ENCODE results near the gene D2HGDH.

Gene D2HGDH

DNA sequence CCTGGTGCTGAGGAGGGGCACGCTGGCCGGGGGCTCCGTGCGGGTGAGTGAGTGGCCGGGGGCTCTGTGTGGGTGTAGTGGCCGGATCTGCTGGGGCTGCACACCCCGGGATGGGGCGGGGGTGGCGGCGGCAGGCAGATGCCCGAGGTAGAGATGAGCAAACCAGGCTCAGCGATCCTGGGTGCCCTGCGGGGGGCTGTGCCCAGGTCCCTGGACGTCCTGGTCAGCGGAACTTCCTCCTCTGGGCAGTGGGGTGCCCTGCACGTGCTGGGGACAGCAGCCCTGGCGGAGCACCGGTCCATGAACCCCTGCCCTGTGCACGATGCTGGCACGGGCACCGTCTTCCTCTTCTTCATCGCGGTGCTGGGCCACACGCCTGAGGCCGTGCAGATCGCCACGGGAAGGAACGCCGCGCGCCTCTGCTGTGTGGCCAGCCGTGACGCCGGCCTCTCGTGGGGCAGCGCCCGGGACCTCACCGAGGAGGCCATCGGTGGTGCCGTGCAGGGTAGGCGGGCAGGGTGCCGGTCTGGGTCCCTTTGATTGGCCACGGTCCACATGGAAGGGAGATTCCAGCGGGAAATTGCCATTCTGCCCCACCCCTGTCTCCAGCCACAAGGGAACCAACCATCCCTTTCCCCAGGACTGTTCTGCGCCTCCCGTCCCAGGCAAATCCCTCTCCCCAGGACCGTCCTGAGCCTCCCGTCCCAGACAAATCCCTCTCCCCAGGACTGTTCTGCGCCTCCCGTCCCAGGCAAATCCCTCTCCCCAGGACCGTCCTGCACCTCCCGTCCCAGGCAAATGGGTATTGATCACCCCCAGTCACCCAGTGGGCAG is 80.4 kb downstream of the D2HGDH start:
- TF ChIP-seq, protein P1, sequence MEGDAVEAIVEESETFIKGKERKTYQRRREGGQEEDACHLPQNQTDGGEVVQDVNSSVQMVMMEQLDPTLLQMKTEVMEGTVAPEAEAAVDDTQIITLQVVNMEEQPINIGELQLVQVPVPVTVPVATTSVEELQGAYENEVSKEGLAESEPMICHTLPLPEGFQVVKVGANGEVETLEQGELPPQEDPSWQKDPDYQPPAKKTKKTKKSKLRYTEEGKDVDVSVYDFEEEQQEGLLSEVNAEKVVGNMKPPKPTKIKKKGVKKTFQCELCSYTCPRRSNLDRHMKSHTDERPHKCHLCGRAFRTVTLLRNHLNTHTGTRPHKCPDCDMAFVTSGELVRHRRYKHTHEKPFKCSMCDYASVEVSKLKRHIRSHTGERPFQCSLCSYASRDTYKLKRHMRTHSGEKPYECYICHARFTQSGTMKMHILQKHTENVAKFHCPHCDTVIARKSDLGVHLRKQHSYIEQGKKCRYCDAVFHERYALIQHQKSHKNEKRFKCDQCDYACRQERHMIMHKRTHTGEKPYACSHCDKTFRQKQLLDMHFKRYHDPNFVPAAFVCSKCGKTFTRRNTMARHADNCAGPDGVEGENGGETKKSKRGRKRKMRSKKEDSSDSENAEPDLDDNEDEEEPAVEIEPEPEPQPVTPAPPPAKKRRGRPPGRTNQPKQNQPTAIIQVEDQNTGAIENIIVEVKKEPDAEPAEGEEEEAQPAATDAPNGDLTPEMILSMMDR (IDR thresholded peaks at IDR 0.05): no peak

DNA sequence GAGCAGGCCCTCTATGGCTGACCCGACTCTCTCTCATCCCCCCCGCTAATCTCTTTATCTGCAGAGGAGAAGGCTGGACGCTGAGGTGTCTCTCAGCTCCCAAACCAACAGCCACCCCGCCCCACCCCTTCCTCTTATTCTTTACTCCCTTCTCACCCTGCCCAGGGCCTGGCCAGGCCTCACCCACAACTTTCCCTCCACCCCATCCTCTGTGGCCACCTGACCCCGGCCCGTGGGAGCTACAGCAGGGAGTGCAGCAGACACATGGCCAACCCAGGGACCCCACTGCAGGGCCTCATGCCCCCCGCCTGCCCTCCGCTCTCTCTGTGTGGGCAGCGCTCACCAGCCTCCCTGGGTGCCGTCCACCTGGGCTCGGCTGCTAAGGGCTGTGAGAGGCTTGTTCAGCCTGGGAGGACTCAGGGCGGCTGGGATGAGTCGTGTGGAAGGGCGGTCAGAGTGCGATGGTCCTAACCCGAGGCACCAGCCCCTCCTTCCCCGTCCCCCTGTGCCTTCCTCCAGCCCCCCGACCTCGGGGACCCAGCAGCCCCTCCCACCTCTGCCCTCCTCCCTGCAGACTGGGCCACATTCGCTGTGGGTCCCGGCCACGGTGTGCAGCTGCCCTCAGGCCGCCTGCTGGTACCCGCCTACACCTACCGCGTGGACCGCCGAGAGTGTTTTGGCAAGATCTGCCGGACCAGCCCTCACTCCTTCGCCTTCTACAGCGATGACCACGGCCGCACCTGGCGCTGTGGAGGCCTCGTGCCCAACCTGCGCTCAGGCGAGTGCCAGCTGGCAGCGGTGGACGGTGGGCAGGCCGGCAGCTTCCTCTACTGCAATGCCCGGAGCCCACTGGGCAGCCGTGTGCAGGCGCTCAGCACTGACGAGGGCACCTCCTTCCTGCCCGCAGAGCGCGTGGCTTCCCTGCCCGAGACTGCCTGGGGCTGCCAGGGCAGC is 81.3 kb downstream of the D2HGDH start:
- TF ChIP-seq, protein P1 (IDR thresholded peaks at IDR 0.05): no peak

GRCh38 chr2:241816431-241817121 is 82.1 kb downstream of the D2HGDH start:
- TF ChIP-seq, protein P1 (IDR thresholded peaks at IDR 0.05): no peak

DNA sequence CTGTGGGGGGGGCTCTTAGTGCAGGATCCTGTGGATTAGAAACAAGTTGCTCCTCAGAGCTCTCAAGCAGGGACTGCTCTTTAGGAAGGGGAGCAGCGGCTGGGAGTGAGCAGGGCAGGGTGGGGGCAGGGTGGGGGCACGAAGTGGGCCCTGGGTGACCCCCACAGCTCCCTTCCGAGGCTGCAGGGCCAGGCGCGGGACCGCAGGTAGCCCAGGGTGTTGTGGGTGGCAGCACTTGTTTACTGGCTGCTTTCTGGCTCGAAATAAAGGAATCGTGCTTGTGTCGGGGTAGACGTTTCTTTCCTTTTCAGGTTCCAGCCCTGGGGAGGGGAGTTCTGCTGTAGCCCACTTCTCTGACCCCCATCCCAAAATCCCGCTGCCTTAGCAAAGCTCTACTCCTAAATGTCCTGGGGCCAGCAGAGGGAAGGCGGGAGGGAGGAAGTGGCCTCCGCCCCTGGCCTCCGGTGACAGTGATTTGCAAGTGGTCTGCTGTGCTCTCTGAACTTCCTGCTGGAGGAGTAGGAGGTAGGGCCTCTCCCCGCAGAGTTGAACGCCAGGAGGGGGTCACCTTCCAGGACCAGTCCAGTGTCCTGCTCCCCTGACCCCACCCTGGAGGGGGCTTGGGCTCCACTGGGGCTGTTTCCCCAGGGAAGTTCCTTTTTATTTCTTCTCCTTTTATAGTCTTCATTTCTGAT is 82.8 kb downstream of the D2HGDH start:
- TF ChIP-seq, protein P1 (IDR thresholded peaks at IDR 0.05): no peak
